BE2C (cell line): Measurements from ENCODE around the gene INPP5E.
A peak's percentile ranks its signal among the peaks of the same experiment; 100 is the strongest.

Experiments used
- DNase-seq: peaks from one replicate; pipeline ENCODE4 v3.0.0-alpha.2; 2020
- H3K27me3 ChIP-seq: fragments of 250-450 bp; sonication (Bioruptor Pico); 2 replicates; pipeline ENCODE4 v1.5.1; 2020; ENCODE audit warnings: mild to moderate bottlenecking
- H3K36me3 ChIP-seq: fragments of 250-450 bp; sonication (Bioruptor Pico); 2 replicates; pipeline ENCODE4 v1.5.1; 2020; ENCODE audit warnings: mild to moderate bottlenecking
- H3K4me1 ChIP-seq: fragments of 250-450 bp; sonication (Bioruptor Pico); 2 replicates; pipeline ENCODE4 v1.5.1; 2020
- H3K4me3 ChIP-seq: 2 replicates; pipeline ENCODE4 v1.5.1; 2011; ENCODE audit warnings: low read depth, low read length
- H3K9me3 ChIP-seq: fragments of 250-450 bp; sonication (Bioruptor Pico); 2 replicates; pipeline ENCODE4 v1.5.1; 2020
- TF ChIP-seq, protein P1 (sequence below): IDR thresholded peaks from 2 replicates; pipeline ENCODE4 v1.5.1; 2012; ENCODE audit warnings: mild to moderate bottlenecking, low read depth, low read length

INPP5E gene

DNA sequence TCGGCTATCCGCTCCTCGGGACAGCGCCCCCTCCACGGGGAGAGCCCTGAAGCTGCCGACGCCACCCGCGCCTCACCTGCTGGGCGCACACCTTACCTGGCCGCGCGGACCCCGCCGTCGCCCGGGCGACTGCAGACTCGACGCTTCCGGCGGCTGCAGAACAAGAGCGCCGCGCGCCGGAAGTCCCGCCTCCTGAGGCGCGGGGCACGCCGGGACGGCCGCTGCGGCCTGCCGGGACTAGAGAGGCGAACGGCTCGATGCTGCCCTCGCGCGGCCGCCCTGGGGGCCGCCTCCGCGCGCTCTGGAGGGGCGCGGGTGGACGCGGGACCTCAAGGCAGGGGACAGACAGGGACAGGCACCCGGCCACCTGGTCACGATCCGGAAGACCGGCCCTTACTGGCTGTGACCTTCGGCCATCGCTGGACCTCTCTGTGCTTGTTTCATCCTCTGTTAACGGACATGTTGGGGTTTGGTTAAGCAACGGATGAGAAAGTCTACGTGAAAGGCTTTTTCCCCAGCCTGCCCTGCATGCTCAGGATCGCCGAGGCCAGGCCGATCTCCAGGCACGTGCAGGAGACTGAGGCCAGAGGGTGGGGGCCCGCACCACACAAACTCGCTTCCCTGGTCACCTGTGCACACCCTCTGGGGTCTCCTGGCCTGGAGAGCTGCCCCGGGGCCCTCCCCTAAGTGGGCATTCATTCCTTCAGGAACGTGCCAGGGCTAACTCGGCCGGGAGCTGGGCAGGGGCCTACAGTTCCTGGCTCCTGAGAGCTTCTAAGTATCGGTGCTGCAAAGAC lies 39.4 kb downstream of the INPP5E start, which contains the start of gene SNAPC4:
SNAPC4 (minus strand) TSS at position 133 of the 797 bp plus-strand sequence. CDS start 1,742 bp downstream, outside the sequence.
- H3K36me3 ChIP-seq, result peaks cover 61% of the 10 kb centered on the region
- H3K4me3 ChIP-seq, result peak within 1 kb of the TSS; percentile 81
- H3K4me1 ChIP-seq, result peaks cover 5% of the 10 kb centered on the region
- H3K9me3 ChIP-seq, result no peaks in the 10 kb centered on the region
- H3K27me3 ChIP-seq, result no peaks in the 10 kb centered on the region
- TF ChIP-seq, protein P1, sequence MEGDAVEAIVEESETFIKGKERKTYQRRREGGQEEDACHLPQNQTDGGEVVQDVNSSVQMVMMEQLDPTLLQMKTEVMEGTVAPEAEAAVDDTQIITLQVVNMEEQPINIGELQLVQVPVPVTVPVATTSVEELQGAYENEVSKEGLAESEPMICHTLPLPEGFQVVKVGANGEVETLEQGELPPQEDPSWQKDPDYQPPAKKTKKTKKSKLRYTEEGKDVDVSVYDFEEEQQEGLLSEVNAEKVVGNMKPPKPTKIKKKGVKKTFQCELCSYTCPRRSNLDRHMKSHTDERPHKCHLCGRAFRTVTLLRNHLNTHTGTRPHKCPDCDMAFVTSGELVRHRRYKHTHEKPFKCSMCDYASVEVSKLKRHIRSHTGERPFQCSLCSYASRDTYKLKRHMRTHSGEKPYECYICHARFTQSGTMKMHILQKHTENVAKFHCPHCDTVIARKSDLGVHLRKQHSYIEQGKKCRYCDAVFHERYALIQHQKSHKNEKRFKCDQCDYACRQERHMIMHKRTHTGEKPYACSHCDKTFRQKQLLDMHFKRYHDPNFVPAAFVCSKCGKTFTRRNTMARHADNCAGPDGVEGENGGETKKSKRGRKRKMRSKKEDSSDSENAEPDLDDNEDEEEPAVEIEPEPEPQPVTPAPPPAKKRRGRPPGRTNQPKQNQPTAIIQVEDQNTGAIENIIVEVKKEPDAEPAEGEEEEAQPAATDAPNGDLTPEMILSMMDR, result peak; percentile 73
- DNase-seq, result peak; percentile 93

DNA sequence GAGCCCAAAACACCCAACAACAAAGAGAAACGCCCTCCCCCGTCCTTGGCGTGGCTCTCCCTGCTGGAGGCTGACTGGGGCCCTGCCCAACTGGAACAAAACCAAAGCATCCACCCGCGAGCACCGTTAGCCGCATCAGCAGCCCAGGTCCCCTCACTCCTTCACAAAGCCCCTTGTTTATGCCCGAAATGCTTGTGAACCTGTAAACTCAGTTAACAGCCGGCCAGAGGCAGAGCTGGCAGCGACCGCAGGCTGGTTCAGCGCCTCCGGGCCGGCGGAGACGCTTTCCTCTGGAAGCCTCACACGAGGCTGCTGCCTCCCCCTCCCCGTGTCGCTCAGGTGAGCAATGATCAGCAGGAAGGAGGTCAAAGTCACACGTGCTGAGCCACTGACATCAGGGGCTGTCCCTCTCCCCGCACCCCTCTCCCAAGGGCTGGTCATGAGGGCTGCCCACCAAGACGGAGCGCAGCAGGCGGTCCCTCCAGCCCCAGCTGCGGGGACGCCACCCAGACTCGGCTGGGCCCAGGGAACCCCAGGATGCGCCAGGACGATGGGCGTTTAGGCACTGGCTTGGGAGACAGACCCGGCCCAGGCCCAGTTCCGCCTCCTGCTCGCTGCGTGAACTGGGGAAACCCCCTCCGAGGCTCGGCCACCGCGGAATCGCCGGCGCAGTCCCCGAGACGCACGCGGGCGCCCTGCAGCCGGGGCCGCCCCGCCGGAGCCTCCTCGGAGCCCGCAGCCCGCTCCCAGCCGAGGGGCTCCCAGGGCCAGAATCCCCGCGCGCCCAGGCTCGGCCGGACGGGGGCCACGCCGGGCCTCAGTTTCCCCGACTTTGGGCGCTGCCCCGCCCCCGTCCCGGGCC lies 40.2 kb downstream of the INPP5E start:
- DNase-seq, result no peak
- no peaks in the 10 kb centered on the region for H3K9me3 ChIP-seq
- H3K4me3 ChIP-seq, result peak overlapping the region; percentile 81
- peaks cover 5% of the 10 kb centered on the region for H3K4me1 ChIP-seq
- no peaks in the 10 kb centered on the region for H3K27me3 ChIP-seq
- peaks cover 61% of the 10 kb centered on the region for H3K36me3 ChIP-seq
- TF ChIP-seq, protein P1, result no peak

DNA sequence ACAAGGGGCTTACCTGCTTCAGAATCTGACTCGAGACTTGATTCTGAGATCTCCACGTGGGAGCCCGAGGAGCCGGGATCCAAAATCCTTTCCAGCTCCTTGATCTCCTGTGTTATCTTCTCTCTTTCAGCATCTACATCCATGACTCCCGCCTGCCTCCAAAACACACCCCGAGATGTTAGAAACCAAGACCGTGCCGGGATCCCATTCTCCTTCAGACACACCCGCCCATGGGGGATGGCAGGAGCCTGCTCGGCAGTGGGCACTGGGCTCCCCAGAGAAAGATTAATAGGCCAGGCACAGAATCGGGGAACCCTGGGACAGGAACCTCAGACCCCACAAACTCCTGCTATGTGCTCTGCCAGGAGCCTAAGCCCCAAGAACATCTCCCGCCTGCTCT lies 41.4 kb downstream of the INPP5E start:
- Histone ChIP-seq H3K4me1 (peaks cover 5% of the 10 kb centered on the region), H3K36me3 (peaks cover 62% of the 10 kb centered on the region), H3K27me3 (no peaks in the 10 kb centered on the region), H3K9me3 (no peaks in the 10 kb centered on the region), H3K4me3 (peak overlapping the region; percentile 81; the same call in 1 of the 2 replicates)
- no peak for DNase-seq
- TF ChIP-seq, protein P1, result no peak

DNA sequence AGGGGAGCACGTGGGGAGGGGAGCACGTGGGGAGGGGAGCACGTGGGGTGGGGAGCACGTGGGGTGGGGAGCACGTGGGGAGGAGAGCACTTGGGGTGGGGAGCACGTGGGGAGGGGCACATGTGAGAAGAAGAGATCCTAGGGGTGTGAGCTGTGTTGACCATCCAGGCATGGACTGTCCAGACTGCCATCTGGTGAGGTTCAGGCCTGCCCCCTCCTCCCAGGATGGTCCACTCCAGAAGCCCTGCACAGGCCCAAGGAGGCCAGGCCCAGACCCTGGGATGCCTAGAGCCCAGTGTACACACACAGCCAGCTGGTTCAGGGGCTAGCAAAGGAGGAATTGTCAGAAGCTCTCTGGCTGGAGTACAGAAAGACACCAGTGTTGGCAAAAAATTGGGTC lies 42.0 kb downstream of the INPP5E start:
- Histone ChIP-seq H3K36me3 (peaks cover 68% of the 10 kb centered on the region), H3K4me1 (peaks cover 5% of the 10 kb centered on the region), H3K27me3 (no peaks in the 10 kb centered on the region), H3K9me3 (no peaks in the 10 kb centered on the region), H3K4me3 (no peak overlapping the region)
- TF ChIP-seq, protein P1, result no peak
- no peak for DNase-seq

DNA sequence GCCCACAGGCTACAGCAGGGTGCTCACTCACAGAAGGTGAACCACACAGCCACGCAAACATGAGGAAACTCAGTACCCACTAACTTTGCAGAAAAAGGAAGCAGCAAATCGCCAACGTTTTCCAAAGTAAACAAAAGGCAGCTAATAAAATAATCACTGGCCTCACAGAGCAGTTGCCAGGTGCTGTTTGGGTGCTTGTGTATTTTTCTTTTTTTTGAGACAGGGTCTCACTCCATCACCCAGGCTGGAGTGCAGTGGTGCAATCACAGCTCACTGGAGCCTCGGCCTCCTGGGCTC lies 43.5 kb downstream of the INPP5E start:
- Histone ChIP-seq H3K27me3 (no peaks in the 10 kb centered on the region), H3K36me3 (peaks cover 71% of the 10 kb centered on the region), H3K9me3 (no peaks in the 10 kb centered on the region), H3K4me3 (no peak overlapping the region), H3K4me1 (peaks cover 5% of the 10 kb centered on the region)
- TF ChIP-seq, protein P1, result no peak
- DNase-seq, result no peak
